DOHH2 (cell line): ENCODE measurements around the gene NELFA.
A peak's percentile ranks its signal among the peaks of the same experiment; 100 is the strongest.

Experiments
- H3F3A ChIP-seq: fragments of 200-600 bp; sonication (generic), shearing (Covaris generic); 2 replicates; pipeline ENCODE4 v1.6.0; 2016; ENCODE audit warnings: antibody characterized with exemption, mild to moderate bottlenecking; ENCODE audit not compliant: control insufficient read depth, insufficient read depth
- H3K27ac ChIP-seq: fragments of 200-600 bp; sonication (generic); 2 replicates; pipeline ENCODE4 v1.5.1; 2014; ENCODE audit warnings: low read depth, mild to moderate bottlenecking, low read length, moderate library complexity
- H3K27me3 ChIP-seq: fragments of 200-600 bp; sonication (generic); 2 replicates; pipeline ENCODE4 v1.6.1; 2014; ENCODE audit warnings: mild to moderate bottlenecking, low read length, mixed read lengths; ENCODE audit not compliant: control insufficient read depth
- H3K36me3 ChIP-seq: fragments of 200-600 bp; sonication (generic); 2 replicates; pipeline ENCODE4 v1.6.1; 2014; ENCODE audit warnings: mild to moderate bottlenecking, low read length, moderate library complexity, mixed read lengths; ENCODE audit not compliant: control insufficient read depth
- H3K4me1 ChIP-seq: fragments of 200-600 bp; sonication (generic); 2 replicates; pipeline ENCODE4 v1.6.1; 2014; ENCODE audit warnings: mild to moderate bottlenecking, low read length, mixed read lengths; ENCODE audit not compliant: control insufficient read depth
- H3K4me2 ChIP-seq: fragments of 200-600 bp; sonication (generic); 2 replicates; pipeline ENCODE4 v1.6.0; 2014; ENCODE audit warnings: mild to moderate bottlenecking, low read length, moderate library complexity
- H3K4me3 ChIP-seq: fragments of 200-600 bp; sonication (generic); 2 replicates; pipeline ENCODE4 v1.5.1; 2014; ENCODE audit warnings: mild to moderate bottlenecking, low read length, mixed read lengths
- H3K79me2 ChIP-seq: fragments of 200-600 bp; sonication (generic); 2 replicates; pipeline ENCODE4 v1.6.1; 2014; ENCODE audit warnings: mild to moderate bottlenecking, low read length, mixed read lengths; ENCODE audit not compliant: control insufficient read depth
- H3K9me2 ChIP-seq: fragments of 200-600 bp; sonication (generic); replicated peaks from 2 replicates; pipeline ENCODE4 v1.6.1; 2014; ENCODE audit warnings: mild to moderate bottlenecking, low read length, mixed read lengths; ENCODE audit not compliant: control insufficient read depth
- H3K9me3 ChIP-seq: fragments of 200-600 bp; sonication (generic); 2 replicates; pipeline ENCODE4 v1.6.1; 2014; ENCODE audit warnings: antibody characterized with exemption, low read length, mixed read lengths; ENCODE audit not compliant: control insufficient read depth, insufficient read depth
- H4K20me1 ChIP-seq: fragments of 200-600 bp; sonication (generic); 2 replicates; pipeline ENCODE4 v1.6.0; 2014; ENCODE audit warnings: low read depth, mild to moderate bottlenecking, antibody characterized with exemption, low read length, moderate library complexity; ENCODE audit not compliant: control insufficient read depth, insufficient read depth
- CTCF ChIP-seq: fragments of 200-600 bp; sonication (generic); IDR thresholded peaks from one replicate; pipeline ENCODE4 v1.5.1; 2014; ENCODE audit warnings: antibody characterized with exemption, mild to moderate bottlenecking, low read depth, low read length; ENCODE audit not compliant: poor library complexity, severe bottlenecking
- EZH2phosphoT487 ChIP-seq: fragments of 200-600 bp; sonication (generic); IDR thresholded peaks from 2 replicates; pipeline ENCODE4 v1.6.1; 2017; ENCODE audit warnings: borderline replicate concordance, mild to moderate bottlenecking, antibody characterized with exemption, low read length, moderate library complexity, mixed read lengths

The NELFA gene

DNA sequence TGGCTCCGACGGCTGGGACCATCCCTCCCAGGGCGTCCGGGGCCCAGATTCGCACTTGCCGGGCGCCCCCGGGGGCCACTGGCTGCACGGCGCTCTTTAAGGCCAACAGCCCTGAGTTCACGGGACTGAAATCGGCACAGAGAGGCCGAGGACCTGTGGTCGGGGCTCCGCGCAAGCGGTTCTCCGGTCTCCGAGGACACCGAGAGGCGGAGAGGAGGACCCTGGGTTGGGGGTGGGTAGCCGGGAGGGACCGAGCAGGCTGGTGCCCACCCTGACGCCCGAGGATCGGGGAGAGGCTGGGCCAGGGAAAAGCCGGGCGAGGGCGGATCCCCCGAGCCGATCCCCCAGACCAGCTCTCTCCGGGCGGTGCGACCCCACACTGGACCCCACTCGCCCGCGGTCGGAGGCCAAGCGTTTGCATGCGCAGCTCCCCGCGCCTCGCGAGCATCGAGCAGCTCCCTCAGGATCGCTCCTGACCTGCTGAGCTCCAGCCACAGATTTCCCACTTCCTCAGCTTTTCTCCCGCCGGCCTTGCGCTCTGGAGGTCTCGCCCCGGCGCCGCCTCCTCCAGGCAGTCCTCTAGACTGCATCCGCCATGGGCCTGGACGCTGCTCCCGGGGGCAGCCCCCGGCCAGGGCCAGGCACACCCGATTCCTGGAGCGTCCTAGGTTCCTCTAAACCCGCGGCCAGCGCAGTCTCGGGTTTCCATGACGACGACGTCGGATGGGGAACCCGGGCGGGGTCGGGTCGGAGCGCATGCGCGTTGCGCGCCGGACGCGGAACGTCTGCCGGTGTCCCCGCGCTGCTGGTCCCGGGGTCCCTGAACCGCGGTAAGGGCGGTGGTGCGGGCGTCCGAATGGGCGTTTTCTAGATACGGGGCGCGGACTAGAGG lies 32.7 kb upstream of the NELFA start:
- H3K36me3 ChIP-seq = no peaks in the 10 kb centered on the region
- H3K4me3 ChIP-seq = peak overlapping the region; percentile 81
- TF ChIP-seq CTCF = no peak
- peak; percentile 77; the same call in 1 of the 2 replicates for TF ChIP-seq EZH2phosphoT487

GRCh38 chr4:2040391-2041238 lies 31.8 kb upstream of the NELFA start:
- Histone ChIP-seq H4K20me1 (peaks cover 6% of the 10 kb centered on the region), H3K27ac (no peak overlapping the region), H3K27me3 (peaks cover 7% of the 10 kb centered on the region), H3F3A (peaks cover 3% of the 10 kb centered on the region; the same call in 1 of the 2 replicates), H3K36me3 (no peaks in the 10 kb centered on the region), H3K9me3 (no peaks in the 10 kb centered on the region), H3K79me2 (no peaks in the 10 kb centered on the region; the same call in 1 of the 2 replicates), H3K4me2 (peak overlapping the region; percentile 88), H3K4me3 (no peak overlapping the region; the same call in 1 of the 2 replicates), H3K4me1 (peaks cover 21% of the 10 kb centered on the region), H3K9me2 (no peaks in the 10 kb centered on the region)
- no peak for TF ChIP-seq EZH2phosphoT487
- TF ChIP-seq CTCF = no peak

More for the DNA sequence above, 32.7 kb upstream of the NELFA start:
- H3K4me1 ChIP-seq = peaks cover 21% of the 10 kb centered on the region
- no peaks in the 10 kb centered on the region for H3K9me2 ChIP-seq
- peaks cover 7% of the 10 kb centered on the region for H3K27me3 ChIP-seq
- H4K20me1 ChIP-seq = peaks cover 6% of the 10 kb centered on the region
- peaks cover 3% of the 10 kb centered on the region; the same call in 1 of the 2 replicates for H3F3A ChIP-seq
- H3K9me3 ChIP-seq = no peaks in the 10 kb centered on the region
- no peaks in the 10 kb centered on the region; the same call in 1 of the 2 replicates for H3K79me2 ChIP-seq
- H3K4me2 ChIP-seq = peak overlapping the region; percentile 88
- no peak overlapping the region for H3K27ac ChIP-seq

DNA sequence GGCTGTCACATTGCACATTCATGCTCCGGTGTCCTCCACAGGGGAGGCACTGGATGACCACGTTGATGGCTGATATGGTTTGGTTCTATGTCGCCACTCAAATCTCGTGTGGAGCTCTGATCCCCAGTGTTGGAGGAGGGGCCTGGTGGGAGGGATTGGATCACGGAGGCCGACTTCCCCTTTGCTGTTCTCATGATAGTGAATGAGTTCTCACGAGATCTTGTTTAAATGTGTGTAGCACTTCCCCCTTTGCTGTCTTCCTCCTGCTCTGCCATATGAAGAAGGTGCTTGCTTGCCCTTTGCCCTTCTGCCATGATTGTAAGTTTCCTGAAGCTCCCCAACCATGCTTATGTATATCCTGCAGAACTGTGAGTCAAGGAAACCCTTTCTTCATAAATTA lies 28.1 kb upstream of the NELFA start:
- H3K9me3 ChIP-seq = no peaks in the 10 kb centered on the region
- H3K27me3 ChIP-seq = peaks cover 7% of the 10 kb centered on the region
- H4K20me1 ChIP-seq = no peaks in the 10 kb centered on the region
- TF ChIP-seq EZH2phosphoT487 = no peak
- TF ChIP-seq CTCF = no peak
- H3K36me3 ChIP-seq = no peaks in the 10 kb centered on the region
- no peaks in the 10 kb centered on the region for H3K9me2 ChIP-seq
- no peaks in the 10 kb centered on the region for H3K79me2 ChIP-seq
- H3K4me3 ChIP-seq = peak overlapping the region; percentile 32
- H3F3A ChIP-seq = peaks cover 3% of the 10 kb centered on the region; the same call in 1 of the 2 replicates
- peak overlapping the region; percentile 25; the same call in 1 of the 2 replicates for H3K4me2 ChIP-seq
- no peak overlapping the region for H3K27ac ChIP-seq
- peaks cover 13% of the 10 kb centered on the region for H3K4me1 ChIP-seq
